IMR-90 (cell line): Measurements from ENCODE around the gene ZBTB7B.

Experiments used
- BHLHE40 ChIP-seq: fragments of 150-350 bp; IDR thresholded peaks from 2 replicates; pipeline ENCODE4 v1.6.1; 2016; ENCODE audit warnings: mild to moderate bottlenecking, low read depth, low read length
- CEBPB ChIP-seq: IDR thresholded peaks from 2 replicates; pipeline ENCODE4 v1.6.1; 2012; ENCODE audit warnings: low read depth, low read length, improper control_type of control experiment
- CHD1 ChIP-seq: IDR thresholded peaks from 2 replicates; pipeline ENCODE4 v1.6.1; 2012; ENCODE audit warnings: low read depth, low read length, improper control_type of control experiment
- CTCF ChIP-seq: conservative IDR thresholded peaks from 2 replicates; pipeline ENCODE4 v1.5.1; 2012; ENCODE audit warnings: mild to moderate bottlenecking, low read depth, low read length, improper control_type of control experiment
- FOS ChIP-seq: fragments of 150-350 bp; IDR thresholded peaks from 2 replicates; pipeline ENCODE4 v1.6.1; 2016; ENCODE audit warnings: low read depth, low read length
- MAFK ChIP-seq: IDR thresholded peaks from 2 replicates; pipeline ENCODE4 v1.6.1; 2012; ENCODE audit warnings: low read depth, low read length, improper control_type of control experiment
- MAZ ChIP-seq: IDR thresholded peaks from 2 replicates; pipeline ENCODE4 v1.6.1; 2012; ENCODE audit warnings: low read depth, mild to moderate bottlenecking, low read length, improper control_type of control experiment, moderate library complexity, borderline replicate concordance
- MXI1 ChIP-seq: IDR thresholded peaks from 2 replicates; pipeline ENCODE4 v1.6.1; 2012; ENCODE audit warnings: low read depth, mild to moderate bottlenecking, low read length, moderate library complexity, borderline replicate concordance
- NFE2L2 ChIP-seq: fragments of 150-350 bp; IDR thresholded peaks from 2 replicates; pipeline ENCODE4 v1.6.1; 2016; ENCODE audit warnings: low read depth, mild to moderate bottlenecking, low read length
- POLR2A ChIP-seq: IDR thresholded peaks from 2 replicates; pipeline ENCODE4 v1.6.1; 2012; ENCODE audit warnings: mild to moderate bottlenecking, low read depth, low read length
- RAD21 ChIP-seq: IDR thresholded peaks from 2 replicates; pipeline ENCODE4 v1.6.1; 2012; ENCODE audit warnings: low read length, improper control_type of control experiment
- RCOR1 ChIP-seq: IDR thresholded peaks from 2 replicates; pipeline ENCODE4 v1.6.1; 2012; ENCODE audit warnings: mild to moderate bottlenecking, low read length, improper control_type of control experiment; ENCODE audit not compliant: insufficient replicate concordance
- RFX5 ChIP-seq: IDR thresholded peaks from 2 replicates; pipeline ENCODE4 v1.8.0; 2012; ENCODE audit warnings: low read depth, mild to moderate bottlenecking, low read length, moderate library complexity
- SMC3 ChIP-seq: fragments of 150-350 bp; IDR thresholded peaks from 2 replicates; pipeline ENCODE4 v1.6.1; 2016; ENCODE audit warnings: low read depth, mild to moderate bottlenecking, antibody characterized with exemption, low read length, moderate library complexity

GRCh38 chr1:155064111-155064831 lies 61.7 kb downstream of the ZBTB7B start:
- TF ChIP-seq CTCF, result no peak
- TF ChIP-seq MAFK, result no peak
- no peak for TF ChIP-seq MXI1
- no peak for TF ChIP-seq POLR2A
- TF ChIP-seq BHLHE40, result 0 out of 2 replicates have a peak, but pooled peaks have one; percentile 44
- no peak for TF ChIP-seq NFE2L2
- TF ChIP-seq FOS, result no peak
- no peak for TF ChIP-seq RFX5
- no peak for TF ChIP-seq CHD1
- peak; percentile 28; the same call in 1 of the 2 replicates for TF ChIP-seq MAZ
- TF ChIP-seq RAD21, result no peak
- no peak for TF ChIP-seq CEBPB
- TF ChIP-seq SMC3, result no peak
- TF ChIP-seq RCOR1, result peak; percentile 24
